Testis (tissue), 2 donors: ENCODE measurements around the gene BRD3OS.

ENCODE experiments used
- CTCF ChIP-seq, 3 experiments: fragments of 450-650 bp in 2 of 3; fragments of 200-600 bp in 1 of 3; sonication (generic) in 1 of 3; IDR thresholded peaks; one replicate each; pipeline ENCODE4 v1.5.1; 2016 to 2019; ENCODE audit warnings: antibody characterized with exemption in 3 of 3, mild to moderate bottlenecking in 2 of 3, moderate library complexity in 1 of 3
- POLR2A ChIP-seq: fragments of 450-650 bp; IDR thresholded peaks from one replicate; pipeline ENCODE4 v1.6.1; 2017; ENCODE audit warnings: antibody characterized with exemption, mild to moderate bottlenecking, moderate library complexity

- TF ChIP-seq CTCF (IDR thresholded peaks at IDR 0.05) (no peak), POLR2A (no peak)
Observed at GRCh38 chr9:134063571-134064450, 38.5 kb downstream of the BRD3OS start.
